Suppressor macrophage treated with lipopolysaccharide for 4 hours (primary cell): ENCODE measurements around the gene TSNAX.
"Not testable (repeated sequence)": the region's sequence is repeated elsewhere in the genome, so short reads cannot be mapped to it uniquely, and the experiment has no call there.

Source experiments
- DNase-seq: peaks from one replicate; pipeline ENCODE4 v3.0.0-alpha.2; 2020

The TSNAX gene

GRCh38 chr1:231564373-231564772 lies 35.9 kb downstream of the TSNAX start:
- no peak for DNase-seq

- DNase-seq: peak; percentile 43
These were observed 38.0 kb downstream of the TSNAX start for GRCh38 chr1:231566496-231566895.

- not testable (repeated sequence) for DNase-seq
These were observed 41.8 kb downstream of the TSNAX start for GRCh38 chr1:231570262-231570661.

GRCh38 chr1:231571904-231572303 lies 43.4 kb downstream of the TSNAX start:
- DNase-seq: no peak

GRCh38 chr1:231575472-231575871 lies 47.0 kb downstream of the TSNAX start:
- DNase-seq: no peak

- DNase-seq: no peak
These were observed 48.6 kb downstream of the TSNAX start for GRCh38 chr1:231576804-231577718.

GRCh38 chr1:231580874-231581273 lies 52.4 kb downstream of the TSNAX start:
- DNase-seq: no peak

GRCh38 chr1:231581859-231582258 lies 53.4 kb downstream of the TSNAX start:
- DNase-seq: no peak

- DNase-seq: no peak
These were observed 54.9 kb downstream of the TSNAX start for GRCh38 chr1:231583376-231583775.

GRCh38 chr1:231584117-231584516 lies 55.6 kb downstream of the TSNAX start:
- peak; percentile 42 for DNase-seq

- peak; percentile 37 for DNase-seq
These were observed 56.5 kb downstream of the TSNAX start for GRCh38 chr1:231584921-231585320.

GRCh38 chr1:231590453-231591198 lies 62.2 kb downstream of the TSNAX start:
- DNase-seq: peak; percentile 81

GRCh38 chr1:231591466-231591865 lies 63.0 kb downstream of the TSNAX start:
- DNase-seq: no peak

- no peak for DNase-seq
These were observed 64.3 kb downstream of the TSNAX start for GRCh38 chr1:231592809-231593208.

- DNase-seq: not testable (repeated sequence)
These were observed 64.8 kb downstream of the TSNAX start for GRCh38 chr1:231593264-231593663.

GRCh38 chr1:231594123-231594522 lies 65.7 kb downstream of the TSNAX start:
- no peak for DNase-seq

GRCh38 chr1:231594749-231595148 lies 66.3 kb downstream of the TSNAX start:
- DNase-seq: no peak

GRCh38 chr1:231596337-231596791 lies 67.9 kb downstream of the TSNAX start:
- no peak for DNase-seq

GRCh38 chr1:231597971-231598370 lies 69.5 kb downstream of the TSNAX start:
- DNase-seq: no peak

- DNase-seq: no peak
These were observed 72.0 kb downstream of the TSNAX start for GRCh38 chr1:231600458-231600976.

GRCh38 chr1:231601824-231602672 lies 73.6 kb downstream of the TSNAX start:
- DNase-seq: no peak

- no peak for DNase-seq
These were observed 74.2 kb downstream of the TSNAX start for GRCh38 chr1:231602673-231602984.
